Adrenal gland (tissue), 5 donors: ENCODE measurements around the gene KCNB1.

Experiments used
- CTCF ChIP-seq, 6 experiments: fragments of 450-650 bp in 4 of 6; fragments of 200-600 bp in 2 of 6; sonication (generic) in 1 of 6; IDR thresholded peaks; 1 replicate in 5 of 6; 2 replicates in 1 of 6; pipeline versions ENCODE4 v1.5.1 to v1.8.0; 2016 to 2021; ENCODE audit warnings: antibody characterized with exemption in 6 of 6, mild to moderate bottlenecking in 2 of 6, moderate library complexity in 1 of 6
- POLR2A ChIP-seq, 2 donors: fragments of 450-650 bp; IDR thresholded peaks; one replicate each; pipeline ENCODE4 v1.6.1; 2017; ENCODE audit warnings: antibody characterized with exemption in 2 of 2, mild to moderate bottlenecking in 2 of 2, moderate library complexity in 1 of 2
- donor health status: DM: no; HTN: no; CAD: no.

- no peak for TF ChIP-seq CTCF (IDR thresholded peaks at IDR 0.05)
- no peak for TF ChIP-seq POLR2A (IDR thresholded peaks at IDR 0.05)
Observed at GRCh38 chr20:49529470-49529869, 47.0 kb upstream of the KCNB1 start.
